WTC11 (cell line): ENCODE measurements around the gene KCNJ16. TPM values are rescaled to one million over a fixed set of nuclear protein-coding genes. Genes with fewer than 3 reads are reported as not detected.
"Not testable (repeated sequence)": the region's sequence is repeated elsewhere in the genome, so short reads cannot be mapped to it uniquely, and the experiment has no call there.

Source experiments
- ATAC-seq: fragments of 200-7000 bp; cut with Tn5 transposase; 2 replicates; pipeline ENCODE4 v1.10.0; 2021; ENCODE audit warnings: mild to moderate bottlenecking, moderate library complexity
- CTCF ChIA-PET: fragments of 300-600 bp; sonication (Branson Sonifier 250); formaldehyde crosslinking; loops from one replicate; lab custom pipeline; 2021; ENCODE audit warnings: antibody characterized with exemption; lab: Charles Lee
- POLR2A ChIA-PET: fragments of 350-600 bp; sonication (Branson Sonifier 250); formaldehyde crosslinking; loops from one replicate; lab custom pipeline; 2021; ENCODE audit warnings: antibody characterized with exemption; lab: Charles Lee
- DNase-seq: peaks from one replicate; pipeline ENCODE4 v3.0.0; 2021; ENCODE audit warnings: low spot score
- H3K27ac Mint-ChIP-seq: 2 replicates; pipeline ENCODE4 v1.8.0; 2021; ENCODE audit warnings: mixed read lengths
- H3K27me3 Mint-ChIP-seq: 2 replicates; pipeline ENCODE4 v1.8.0; 2021; ENCODE audit warnings: low read depth, mild to moderate bottlenecking, moderate library complexity, mixed read lengths
- H3K36me3 Mint-ChIP-seq: 2 replicates; pipeline ENCODE4 v1.8.0; 2021; ENCODE audit warnings: mixed read lengths
- H3K4me1 Mint-ChIP-seq: 2 replicates; pipeline ENCODE4 v1.8.0; 2022; ENCODE audit warnings: mixed read lengths
- H3K4me3 Mint-ChIP-seq: 2 replicates; pipeline ENCODE4 v1.8.0; 2021; ENCODE audit warnings: mild to moderate bottlenecking, moderate library complexity, mixed read lengths
- H3K9me3 Mint-ChIP-seq: 2 replicates; pipeline ENCODE4 v1.8.0; 2021; ENCODE audit warnings: mixed read lengths
- ARID4B ChIP-seq: sonication (generic); formaldehyde crosslinking; IDR thresholded peaks from 2 replicates; pipeline ENCODE4 v1.8.0; 2023; ENCODE audit warnings: missing genetic modification reagents, mild to moderate bottlenecking, borderline replicate concordance
- ATF6 ChIP-seq: sonication (generic); formaldehyde crosslinking; IDR thresholded peaks from 2 replicates; pipeline ENCODE4 v1.8.1; 2023; ENCODE audit warnings: mild to moderate bottlenecking, missing genetic modification reagents
- CTCF ChIP-seq: fragments of 200-600 bp; IDR thresholded peaks from 2 replicates; pipeline ENCODE4 v1.8.0; 2022; ENCODE audit warnings: antibody characterized with exemption
- GABPB1 ChIP-seq: sonication (generic); formaldehyde crosslinking; IDR thresholded peaks from 2 replicates; pipeline ENCODE4 v1.8.1; 2023; ENCODE audit warnings: mild to moderate bottlenecking, missing genetic modification reagents
- GRHL2 ChIP-seq: fragments of 250-450 bp; sonication (Bioruptor Pico); IDR thresholded peaks from 2 replicates; pipeline ENCODE4 v1.8.0; 2022; ENCODE audit warnings: mild to moderate bottlenecking, moderate library complexity; ENCODE audit not compliant: insufficient replicate concordance, severe bottlenecking
- JUN ChIP-seq: sonication (generic); formaldehyde crosslinking; IDR thresholded peaks from 2 replicates; pipeline ENCODE4 v1.8.0; 2023; ENCODE audit warnings: mild to moderate bottlenecking, missing genetic modification reagents
- MXD4 ChIP-seq: fragments of 250-450 bp; sonication (Bioruptor Pico); IDR thresholded peaks from 2 replicates; pipeline ENCODE4 v1.8.0; 2021; ENCODE audit warnings: mild to moderate bottlenecking, moderate library complexity, borderline replicate concordance
- MYBL2 ChIP-seq: sonication (generic); formaldehyde crosslinking; IDR thresholded peaks from 2 replicates; pipeline ENCODE4 v1.8.1; 2023; ENCODE audit warnings: mild to moderate bottlenecking, moderate library complexity, missing genetic modification reagents
- PRDM15 ChIP-seq: sonication (generic); formaldehyde crosslinking; IDR thresholded peaks from 2 replicates; pipeline ENCODE4 v1.8.0; 2022; ENCODE audit warnings: missing genetic modification reagents
- RORB ChIP-seq: fragments of 250-450 bp; sonication (Bioruptor Pico); IDR thresholded peaks from 2 replicates; pipeline ENCODE4 v1.9.0; 2021; ENCODE audit warnings: mild to moderate bottlenecking
- SMAD3 ChIP-seq: sonication (generic); formaldehyde crosslinking; IDR thresholded peaks from 2 replicates; pipeline ENCODE4 v1.8.0; 2022; ENCODE audit warnings: missing genetic modification reagents, mild to moderate bottlenecking, borderline replicate concordance
- STAT6 ChIP-seq: sonication (generic); formaldehyde crosslinking; conservative IDR thresholded peaks from 2 replicates; pipeline ENCODE4 v1.8.1; 2023; ENCODE audit warnings: mild to moderate bottlenecking, low read depth, missing genetic modification reagents, moderate library complexity
- ZBTB43 ChIP-seq: sonication (generic); formaldehyde crosslinking; IDR thresholded peaks from 2 replicates; pipeline ENCODE4 v1.8.1; 2023; ENCODE audit warnings: mild to moderate bottlenecking, missing genetic modification reagents
- ZNF232 ChIP-seq: sonication (generic); formaldehyde crosslinking; IDR thresholded peaks from 2 replicates; pipeline ENCODE4 v1.8.0; 2022; ENCODE audit warnings: mild to moderate bottlenecking, missing genetic modification reagents
- total RNA-seq: library from RNA; stranded (reverse); gene quantifications from 3 replicates; pipeline ENCODE4 v1.2.3, GENCODE V29; 2021

Gene KCNJ16
- total RNA-seq, 1 experiment from 2014 or later, result not detected

GRCh38 chr17:70041540-70041939, 33.5 kb upstream of the KCNJ16 start:
- ATAC-seq (no peak), DNase-seq (no peak)
- H3K4me1 Mint-ChIP-seq, result no peaks in the 10 kb centered on the region
- H3K4me3 Mint-ChIP-seq, result no peak overlapping the region
- TF ChIP-seq GABPB1 (CRISPR knock-in tag), result no peak
- TF ChIP-seq GRHL2 (CRISPR knock-in tag), result no peak
- no peaks in the 10 kb centered on the region for H3K9me3 Mint-ChIP-seq
- no peaks in the 10 kb centered on the region for H3K27me3 Mint-ChIP-seq
- H3K36me3 Mint-ChIP-seq, result no peaks in the 10 kb centered on the region
- ChIA-PET CTCF (interaction anchor here (1.5 kb wide), 1 partner anchor 435 kb away, joined by 4 read pairs; no protein-coding TSS in a partner anchor), POLR2A (no interaction called here)
- no peak overlapping the region for H3K27ac Mint-ChIP-seq

GRCh38 chr17:70045780-70046179, 29.2 kb upstream of the KCNJ16 start:
- POLR2A ChIA-PET, H3K27ac Mint-ChIP-seq, H3K27me3 Mint-ChIP-seq, DNase-seq, H3K9me3 Mint-ChIP-seq, H3K4me1 Mint-ChIP-seq, H3K4me3 Mint-ChIP-seq, CTCF ChIA-PET, H3K36me3 Mint-ChIP-seq, ATAC-seq: not testable (repeated sequence)

GRCh38 chr17:70047619-70048419, 27.2 kb upstream of the KCNJ16 start:
- CTCF ChIA-PET, result no interaction called here
- no peaks in the 10 kb centered on the region for H3K36me3 Mint-ChIP-seq
- no peak overlapping the region for H3K4me3 Mint-ChIP-seq
- H3K9me3 Mint-ChIP-seq, result no peaks in the 10 kb centered on the region
- H3K4me1 Mint-ChIP-seq, result no peaks in the 10 kb centered on the region
- POLR2A ChIA-PET, result no interaction called here
- ATAC-seq (no peak), DNase-seq (no peak)
- H3K27me3 Mint-ChIP-seq, result no peaks in the 10 kb centered on the region
- H3K27ac Mint-ChIP-seq, result no peak overlapping the region
- TF ChIP-seq ZNF232 (CRISPR knock-in tag) (no peak), PRDM15 (no peak), MXD4 (no peak), JUN (CRISPR knock-in tag) (no peak), ATF6 (CRISPR knock-in tag) (no peak), STAT6 (CRISPR knock-in tag) (no peak), MYBL2 (no peak), RORB (no peak), ARID4B (CRISPR knock-in tag) (no peak), ZBTB43 (CRISPR knock-in tag) (no peak), CTCF (no peak), SMAD3 (no peak)
